ENCODE data around the gene LRRK1.

DNA sequence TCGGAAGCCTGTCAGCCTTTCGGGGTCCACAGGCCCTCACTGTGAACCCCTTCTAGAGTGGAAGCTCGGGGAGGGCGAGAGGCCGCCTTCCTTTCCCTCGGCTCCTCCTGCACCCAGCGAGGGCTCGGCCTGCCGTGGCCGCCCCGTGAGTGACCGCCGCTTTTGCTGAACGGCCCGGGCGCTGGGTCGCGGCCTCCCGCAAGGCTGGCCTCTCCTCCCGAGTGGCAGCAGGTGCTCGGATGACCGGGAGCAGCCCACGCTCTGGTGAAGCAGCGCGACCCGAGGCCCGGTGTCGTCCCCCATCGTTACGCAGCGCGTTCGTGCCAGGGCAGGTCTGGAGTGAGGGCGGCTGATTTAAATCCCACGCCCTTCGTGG lies 53.8 kb downstream of the LRRK1 start:
- TF ChIP-seq, protein P1, sequence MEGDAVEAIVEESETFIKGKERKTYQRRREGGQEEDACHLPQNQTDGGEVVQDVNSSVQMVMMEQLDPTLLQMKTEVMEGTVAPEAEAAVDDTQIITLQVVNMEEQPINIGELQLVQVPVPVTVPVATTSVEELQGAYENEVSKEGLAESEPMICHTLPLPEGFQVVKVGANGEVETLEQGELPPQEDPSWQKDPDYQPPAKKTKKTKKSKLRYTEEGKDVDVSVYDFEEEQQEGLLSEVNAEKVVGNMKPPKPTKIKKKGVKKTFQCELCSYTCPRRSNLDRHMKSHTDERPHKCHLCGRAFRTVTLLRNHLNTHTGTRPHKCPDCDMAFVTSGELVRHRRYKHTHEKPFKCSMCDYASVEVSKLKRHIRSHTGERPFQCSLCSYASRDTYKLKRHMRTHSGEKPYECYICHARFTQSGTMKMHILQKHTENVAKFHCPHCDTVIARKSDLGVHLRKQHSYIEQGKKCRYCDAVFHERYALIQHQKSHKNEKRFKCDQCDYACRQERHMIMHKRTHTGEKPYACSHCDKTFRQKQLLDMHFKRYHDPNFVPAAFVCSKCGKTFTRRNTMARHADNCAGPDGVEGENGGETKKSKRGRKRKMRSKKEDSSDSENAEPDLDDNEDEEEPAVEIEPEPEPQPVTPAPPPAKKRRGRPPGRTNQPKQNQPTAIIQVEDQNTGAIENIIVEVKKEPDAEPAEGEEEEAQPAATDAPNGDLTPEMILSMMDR (conservative IDR thresholded peaks at IDR 0.05; ENCODE audit: low read depth in 2 of 2): no peak
- TF ChIP-seq, protein P2, sequence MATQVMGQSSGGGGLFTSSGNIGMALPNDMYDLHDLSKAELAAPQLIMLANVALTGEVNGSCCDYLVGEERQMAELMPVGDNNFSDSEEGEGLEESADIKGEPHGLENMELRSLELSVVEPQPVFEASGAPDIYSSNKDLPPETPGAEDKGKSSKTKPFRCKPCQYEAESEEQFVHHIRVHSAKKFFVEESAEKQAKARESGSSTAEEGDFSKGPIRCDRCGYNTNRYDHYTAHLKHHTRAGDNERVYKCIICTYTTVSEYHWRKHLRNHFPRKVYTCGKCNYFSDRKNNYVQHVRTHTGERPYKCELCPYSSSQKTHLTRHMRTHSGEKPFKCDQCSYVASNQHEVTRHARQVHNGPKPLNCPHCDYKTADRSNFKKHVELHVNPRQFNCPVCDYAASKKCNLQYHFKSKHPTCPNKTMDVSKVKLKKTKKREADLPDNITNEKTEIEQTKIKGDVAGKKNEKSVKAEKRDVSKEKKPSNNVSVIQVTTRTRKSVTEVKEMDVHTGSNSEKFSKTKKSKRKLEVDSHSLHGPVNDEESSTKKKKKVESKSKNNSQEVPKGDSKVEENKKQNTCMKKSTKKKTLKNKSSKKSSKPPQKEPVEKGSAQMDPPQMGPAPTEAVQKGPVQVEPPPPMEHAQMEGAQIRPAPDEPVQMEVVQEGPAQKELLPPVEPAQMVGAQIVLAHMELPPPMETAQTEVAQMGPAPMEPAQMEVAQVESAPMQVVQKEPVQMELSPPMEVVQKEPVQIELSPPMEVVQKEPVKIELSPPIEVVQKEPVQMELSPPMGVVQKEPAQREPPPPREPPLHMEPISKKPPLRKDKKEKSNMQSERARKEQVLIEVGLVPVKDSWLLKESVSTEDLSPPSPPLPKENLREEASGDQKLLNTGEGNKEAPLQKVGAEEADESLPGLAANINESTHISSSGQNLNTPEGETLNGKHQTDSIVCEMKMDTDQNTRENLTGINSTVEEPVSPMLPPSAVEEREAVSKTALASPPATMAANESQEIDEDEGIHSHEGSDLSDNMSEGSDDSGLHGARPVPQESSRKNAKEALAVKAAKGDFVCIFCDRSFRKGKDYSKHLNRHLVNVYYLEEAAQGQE (IDR thresholded peaks at IDR 0.05; ENCODE audit: unreplicated experiment): no peak
- no peak for TF ChIP-seq CREB1 (CRISPR knock-in tag; IDR thresholded peaks at IDR 0.05; ENCODE audit: low read depth)
- TF ChIP-seq, protein P3, sequence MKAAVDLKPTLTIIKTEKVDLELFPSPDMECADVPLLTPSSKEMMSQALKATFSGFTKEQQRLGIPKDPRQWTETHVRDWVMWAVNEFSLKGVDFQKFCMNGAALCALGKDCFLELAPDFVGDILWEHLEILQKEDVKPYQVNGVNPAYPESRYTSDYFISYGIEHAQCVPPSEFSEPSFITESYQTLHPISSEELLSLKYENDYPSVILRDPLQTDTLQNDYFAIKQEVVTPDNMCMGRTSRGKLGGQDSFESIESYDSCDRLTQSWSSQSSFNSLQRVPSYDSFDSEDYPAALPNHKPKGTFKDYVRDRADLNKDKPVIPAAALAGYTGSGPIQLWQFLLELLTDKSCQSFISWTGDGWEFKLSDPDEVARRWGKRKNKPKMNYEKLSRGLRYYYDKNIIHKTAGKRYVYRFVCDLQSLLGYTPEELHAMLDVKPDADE (IDR thresholded peaks at IDR 0.05): no peak
- no peak for TF ChIP-seq POLR2AphosphoS5 (IDR thresholded peaks at IDR 0.05; ENCODE audit: low read depth)
- peak; percentile 53 for TF ChIP-seq EZH2 (IDR thresholded peaks at IDR 0.05; ENCODE audit: low read depth, unreplicated experiment)
- TF ChIP-seq NANOG (IDR thresholded peaks at IDR 0.05; ENCODE audit: borderline replicate concordance): no peak
- no peak for TF ChIP-seq EZH2phosphoT487 (IDR thresholded peaks at IDR 0.05; ENCODE audit: unreplicated experiment)
- TF ChIP-seq STAT1 (IDR thresholded peaks at IDR 0.05; ENCODE audit: unreplicated experiment): no peak

Measured in GM23338 (cell line).